WI38 (cell line): ENCODE results near the gene ASTN1.

Experiments
- H3K4me3 ChIP-seq: 2 replicates; pipeline ENCODE4 v1.5.1; 2011; ENCODE audit warnings: low read depth, mild to moderate bottlenecking, control low read depth, low read length
- TF ChIP-seq, protein P1 (sequence below): IDR thresholded peaks from 2 replicates; pipeline ENCODE4 v1.5.1; 2012; ENCODE audit warnings: low read depth, mild to moderate bottlenecking, control low read depth, low read length

ASTN1 gene

DNA sequence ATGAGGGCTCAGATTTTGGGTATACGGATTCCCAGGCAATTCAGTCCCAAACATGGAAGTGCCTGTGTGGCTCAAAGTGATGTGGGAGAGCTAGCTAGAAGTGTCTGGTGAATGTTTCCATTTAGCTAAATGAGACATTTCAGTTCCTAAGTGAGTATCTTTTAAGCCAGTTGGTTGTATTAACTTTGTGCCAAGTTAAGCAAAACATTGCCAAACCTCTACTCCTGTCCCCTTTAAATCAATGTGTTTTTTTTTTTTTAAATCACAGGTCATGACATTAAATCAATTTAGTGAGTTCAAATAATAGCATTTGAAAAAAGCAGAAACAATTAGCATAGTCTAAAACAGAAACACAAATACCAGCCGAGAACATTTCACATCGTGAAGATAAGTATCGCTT is 230.1 kb downstream of the ASTN1 start:
- TF ChIP-seq, protein P1, sequence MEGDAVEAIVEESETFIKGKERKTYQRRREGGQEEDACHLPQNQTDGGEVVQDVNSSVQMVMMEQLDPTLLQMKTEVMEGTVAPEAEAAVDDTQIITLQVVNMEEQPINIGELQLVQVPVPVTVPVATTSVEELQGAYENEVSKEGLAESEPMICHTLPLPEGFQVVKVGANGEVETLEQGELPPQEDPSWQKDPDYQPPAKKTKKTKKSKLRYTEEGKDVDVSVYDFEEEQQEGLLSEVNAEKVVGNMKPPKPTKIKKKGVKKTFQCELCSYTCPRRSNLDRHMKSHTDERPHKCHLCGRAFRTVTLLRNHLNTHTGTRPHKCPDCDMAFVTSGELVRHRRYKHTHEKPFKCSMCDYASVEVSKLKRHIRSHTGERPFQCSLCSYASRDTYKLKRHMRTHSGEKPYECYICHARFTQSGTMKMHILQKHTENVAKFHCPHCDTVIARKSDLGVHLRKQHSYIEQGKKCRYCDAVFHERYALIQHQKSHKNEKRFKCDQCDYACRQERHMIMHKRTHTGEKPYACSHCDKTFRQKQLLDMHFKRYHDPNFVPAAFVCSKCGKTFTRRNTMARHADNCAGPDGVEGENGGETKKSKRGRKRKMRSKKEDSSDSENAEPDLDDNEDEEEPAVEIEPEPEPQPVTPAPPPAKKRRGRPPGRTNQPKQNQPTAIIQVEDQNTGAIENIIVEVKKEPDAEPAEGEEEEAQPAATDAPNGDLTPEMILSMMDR: no peak
- H3K4me3 ChIP-seq: no peak overlapping the region

GRCh38 chr1:176932114-176933104 is 232.1 kb downstream of the ASTN1 start:
- H3K4me3 ChIP-seq: no peak overlapping the region
- TF ChIP-seq, protein P1: no peak

DNA sequence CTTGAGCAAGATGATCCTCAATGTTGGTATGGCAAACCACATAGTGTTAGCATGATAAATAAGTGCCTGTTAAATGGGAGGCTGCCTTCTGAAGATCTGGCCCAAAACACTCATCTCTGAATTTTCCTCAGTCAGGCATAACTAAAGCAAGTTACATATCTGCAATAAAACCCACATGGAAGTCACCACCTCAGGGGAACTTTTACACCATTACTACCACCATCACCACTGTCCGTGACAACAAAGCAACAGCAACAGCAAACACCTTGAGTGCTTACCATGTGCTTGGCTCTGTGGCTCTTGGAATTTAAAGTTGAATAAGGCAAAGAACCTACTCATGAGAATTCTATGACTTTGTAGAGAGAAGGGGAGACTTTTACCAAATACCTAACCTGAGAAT is 233.0 kb downstream of the ASTN1 start:
- TF ChIP-seq, protein P1: no peak

GRCh38 chr1:176926330-176927086 is 238.0 kb downstream of the ASTN1 start:
- no peak overlapping the region for H3K4me3 ChIP-seq
- TF ChIP-seq, protein P1: no peak

More for the DNA sequence above, 233.0 kb downstream of the ASTN1 start:
- H3K4me3 ChIP-seq: no peak overlapping the region

GRCh38 chr1:176925223-176925622 is 239.3 kb downstream of the ASTN1 start:
- no peak overlapping the region for H3K4me3 ChIP-seq
- TF ChIP-seq, protein P1: no peak

- TF ChIP-seq, protein P1: no peak
- H3K4me3 ChIP-seq: no peak overlapping the region
Measured at GRCh38 chr1:176923283-176923682, 241.2 kb downstream of the ASTN1 start.
